ENCODE measurements around the gene SPI1.

SPI1 gene

DNA sequence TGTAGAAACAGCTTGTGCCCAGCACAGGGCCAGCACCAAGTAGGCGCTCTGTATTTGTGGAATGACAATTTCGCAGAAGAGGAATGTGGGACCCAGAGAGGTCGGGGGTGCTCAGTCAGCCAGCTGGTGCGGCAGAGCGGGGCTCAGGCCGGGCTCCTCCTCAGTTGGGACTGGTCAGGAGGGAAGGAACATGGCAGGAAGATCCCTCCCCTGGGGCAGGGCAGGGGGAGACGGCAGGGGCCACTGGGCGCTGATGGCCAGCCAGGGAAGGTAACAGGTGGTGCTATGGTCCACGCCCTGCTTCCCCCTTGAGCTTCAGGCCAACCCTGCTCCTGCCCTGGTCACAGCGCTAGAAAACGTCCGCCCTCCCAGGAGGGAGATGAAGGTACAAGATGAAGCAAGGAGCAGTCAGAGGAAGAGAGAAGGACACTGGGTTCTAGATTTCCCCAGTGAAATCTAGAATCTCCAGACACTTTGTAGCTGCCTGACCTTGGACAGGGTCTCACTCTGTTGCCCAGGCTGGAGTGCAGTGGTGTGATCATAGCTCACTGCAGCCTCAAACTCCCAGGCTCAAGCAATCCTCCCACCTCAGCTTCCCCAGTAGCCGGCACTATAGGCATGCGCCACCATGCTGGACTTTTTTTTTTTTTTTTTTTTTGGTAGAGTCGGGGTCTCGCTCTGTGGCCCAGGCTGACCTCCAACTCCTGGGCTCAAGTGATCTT, 13.5 kb upstream of the SPI1 start:
- TF ChIP-seq, protein P1, sequence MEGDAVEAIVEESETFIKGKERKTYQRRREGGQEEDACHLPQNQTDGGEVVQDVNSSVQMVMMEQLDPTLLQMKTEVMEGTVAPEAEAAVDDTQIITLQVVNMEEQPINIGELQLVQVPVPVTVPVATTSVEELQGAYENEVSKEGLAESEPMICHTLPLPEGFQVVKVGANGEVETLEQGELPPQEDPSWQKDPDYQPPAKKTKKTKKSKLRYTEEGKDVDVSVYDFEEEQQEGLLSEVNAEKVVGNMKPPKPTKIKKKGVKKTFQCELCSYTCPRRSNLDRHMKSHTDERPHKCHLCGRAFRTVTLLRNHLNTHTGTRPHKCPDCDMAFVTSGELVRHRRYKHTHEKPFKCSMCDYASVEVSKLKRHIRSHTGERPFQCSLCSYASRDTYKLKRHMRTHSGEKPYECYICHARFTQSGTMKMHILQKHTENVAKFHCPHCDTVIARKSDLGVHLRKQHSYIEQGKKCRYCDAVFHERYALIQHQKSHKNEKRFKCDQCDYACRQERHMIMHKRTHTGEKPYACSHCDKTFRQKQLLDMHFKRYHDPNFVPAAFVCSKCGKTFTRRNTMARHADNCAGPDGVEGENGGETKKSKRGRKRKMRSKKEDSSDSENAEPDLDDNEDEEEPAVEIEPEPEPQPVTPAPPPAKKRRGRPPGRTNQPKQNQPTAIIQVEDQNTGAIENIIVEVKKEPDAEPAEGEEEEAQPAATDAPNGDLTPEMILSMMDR (IDR thresholded peaks at IDR 0.05; ENCODE audit: insufficient read depth, low read depth, low read length, missing control alignments) = no peak
- DNase-seq (ENCODE audit: low read depth) = no peak
- no peak overlapping the region for H3K4me3 ChIP-seq (ENCODE audit: low read depth, low read length)

DNA sequence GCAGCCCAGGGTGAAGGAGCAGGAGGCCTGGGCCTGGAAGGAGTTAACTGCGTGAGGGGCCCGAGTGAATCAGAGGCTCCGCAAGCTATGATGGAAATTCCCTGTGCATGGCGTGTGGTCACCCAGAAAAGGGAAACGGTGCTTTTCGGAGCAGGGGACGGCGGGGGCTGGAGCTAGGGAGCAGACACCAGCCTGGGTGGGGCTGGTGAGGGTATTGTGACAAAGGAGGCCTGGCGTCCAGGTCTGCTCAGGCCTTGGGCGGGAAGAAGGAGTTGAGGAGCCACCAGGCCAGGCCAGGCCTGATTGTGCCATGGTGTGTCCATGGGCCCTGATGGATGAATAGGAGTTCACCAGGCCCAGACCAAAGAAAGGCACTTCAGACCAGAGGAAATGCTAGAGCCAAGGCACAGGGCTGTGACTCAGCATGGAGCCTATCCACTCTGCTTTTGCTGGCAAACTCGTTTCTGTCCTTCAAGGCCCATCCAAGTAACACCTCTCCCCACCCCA, 12.8 kb upstream of the SPI1 start:
- TF ChIP-seq, protein P1 (IDR thresholded peaks at IDR 0.05; ENCODE audit: insufficient read depth, low read depth, low read length, missing control alignments) = no peak
- no peak overlapping the region for H3K4me3 ChIP-seq (ENCODE audit: low read depth, low read length)
- DNase-seq (ENCODE audit: low read depth) = peak; percentile 57

DNA sequence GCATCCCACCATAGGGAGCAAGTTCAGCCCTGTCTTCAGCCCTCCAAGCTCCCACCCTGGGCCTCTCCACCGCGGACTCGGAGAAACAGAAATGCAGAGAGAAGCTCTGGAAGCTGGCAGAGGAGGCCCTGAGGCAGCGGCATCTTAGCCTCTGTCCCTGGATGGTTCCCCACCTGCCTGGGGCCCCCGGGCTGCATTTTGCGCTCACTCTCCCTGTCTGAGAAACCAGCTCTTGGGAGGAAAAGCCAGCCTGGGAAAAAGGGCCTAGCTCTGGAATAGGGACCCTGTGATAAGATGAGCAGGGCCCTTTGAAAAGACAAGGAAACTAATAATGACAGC, 12.0 kb upstream of the SPI1 start:
- H3K4me3 ChIP-seq (ENCODE audit: low read depth, low read length) = no peak overlapping the region
- TF ChIP-seq, protein P1 (IDR thresholded peaks at IDR 0.05; ENCODE audit: insufficient read depth, low read depth, low read length, missing control alignments) = no peak
- DNase-seq (ENCODE audit: low read depth) = no peak

DNA sequence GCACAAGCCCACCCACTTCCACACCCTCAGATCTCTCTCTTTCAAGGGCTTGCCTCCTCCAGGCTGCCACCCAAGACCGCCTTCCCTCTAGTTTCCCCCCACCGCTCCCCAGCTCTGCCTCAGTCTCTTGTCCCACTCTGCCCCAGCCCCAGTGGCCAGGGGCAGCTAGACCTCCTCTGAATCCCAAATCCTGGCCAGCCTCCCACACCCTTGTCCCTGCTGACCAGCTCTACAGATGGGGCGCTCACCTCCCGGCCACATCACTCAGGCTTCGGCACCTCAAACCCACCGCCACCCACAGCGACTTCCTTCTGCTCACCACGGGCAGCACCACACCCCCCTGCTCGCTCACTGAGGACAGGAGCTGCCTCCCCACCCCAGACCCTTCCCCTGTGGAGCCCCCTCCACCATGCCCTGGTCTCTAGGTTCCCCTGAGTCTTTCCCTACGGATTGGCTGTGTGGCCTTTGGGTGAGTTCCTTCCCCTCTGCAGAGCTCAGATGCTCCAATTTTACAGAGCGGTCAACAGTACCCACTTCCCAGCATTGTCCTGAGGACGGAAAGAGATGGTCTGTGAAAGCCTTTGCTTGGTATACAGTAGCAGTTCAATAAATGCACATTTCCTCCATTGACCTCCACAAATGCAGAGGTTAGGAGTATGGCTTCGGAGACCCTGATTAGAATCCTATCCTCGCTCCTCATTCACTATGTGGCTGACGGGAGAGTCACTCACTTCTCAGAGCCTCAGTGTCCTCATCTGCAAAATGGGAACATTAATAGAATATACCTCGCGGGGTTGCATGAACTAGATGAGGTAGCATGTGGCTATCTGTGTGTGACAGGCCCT, 11.5 kb upstream of the SPI1 start:
- DNase-seq (ENCODE audit: low read depth) = no peak
- TF ChIP-seq, protein P1 (IDR thresholded peaks at IDR 0.05; ENCODE audit: insufficient read depth, low read depth, low read length, missing control alignments) = no peak
- no peak overlapping the region for H3K4me3 ChIP-seq (ENCODE audit: low read depth, low read length)

DNA sequence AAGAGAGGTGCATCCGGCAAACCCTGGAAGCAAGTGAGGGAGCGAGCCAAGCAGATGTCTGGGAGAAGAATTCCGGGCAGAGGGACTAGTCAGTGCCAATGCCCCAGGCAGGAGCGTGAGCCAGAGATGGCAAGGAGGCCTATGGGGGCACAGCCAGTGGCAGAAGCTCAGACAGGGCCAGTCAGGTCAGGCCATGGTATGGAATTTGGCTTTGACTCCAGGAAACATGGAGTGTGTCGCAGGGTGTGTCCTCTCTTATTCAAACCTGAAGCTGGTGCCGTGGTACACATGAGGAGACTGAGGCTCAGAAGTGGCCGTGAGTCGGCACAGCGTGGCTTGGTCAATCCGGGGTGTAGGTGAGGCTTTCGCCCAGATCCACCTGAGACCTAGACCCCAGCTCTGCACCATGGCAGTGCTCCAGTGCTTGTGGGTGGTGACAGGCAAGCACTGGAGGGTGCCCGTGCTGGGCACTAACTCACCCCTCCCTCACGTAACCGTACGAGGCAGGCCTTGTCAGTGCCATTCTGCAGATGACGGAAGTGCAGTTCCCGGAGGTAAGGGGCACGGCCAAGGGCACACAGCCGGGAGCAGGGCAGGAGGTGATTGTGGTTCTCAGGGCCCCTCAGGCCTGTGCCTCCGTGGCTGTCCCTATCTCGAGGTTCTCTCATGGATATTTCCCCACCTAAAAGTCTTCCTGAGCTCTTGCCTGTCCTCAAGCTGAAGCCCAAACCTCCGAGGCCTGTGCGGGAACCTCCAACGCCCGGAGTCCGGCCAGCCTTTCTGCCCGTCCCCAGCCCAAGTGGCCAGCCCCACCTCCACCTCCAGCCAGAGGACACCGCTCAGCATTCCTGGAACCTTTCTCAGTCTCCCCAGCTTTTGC, 10.6 kb upstream of the SPI1 start:
- TF ChIP-seq, protein P1 (IDR thresholded peaks at IDR 0.05; ENCODE audit: insufficient read depth, low read depth, low read length, missing control alignments) = no peak
- H3K4me3 ChIP-seq (ENCODE audit: low read depth, low read length) = no peak overlapping the region
- no peak for DNase-seq (ENCODE audit: low read depth)

DNA sequence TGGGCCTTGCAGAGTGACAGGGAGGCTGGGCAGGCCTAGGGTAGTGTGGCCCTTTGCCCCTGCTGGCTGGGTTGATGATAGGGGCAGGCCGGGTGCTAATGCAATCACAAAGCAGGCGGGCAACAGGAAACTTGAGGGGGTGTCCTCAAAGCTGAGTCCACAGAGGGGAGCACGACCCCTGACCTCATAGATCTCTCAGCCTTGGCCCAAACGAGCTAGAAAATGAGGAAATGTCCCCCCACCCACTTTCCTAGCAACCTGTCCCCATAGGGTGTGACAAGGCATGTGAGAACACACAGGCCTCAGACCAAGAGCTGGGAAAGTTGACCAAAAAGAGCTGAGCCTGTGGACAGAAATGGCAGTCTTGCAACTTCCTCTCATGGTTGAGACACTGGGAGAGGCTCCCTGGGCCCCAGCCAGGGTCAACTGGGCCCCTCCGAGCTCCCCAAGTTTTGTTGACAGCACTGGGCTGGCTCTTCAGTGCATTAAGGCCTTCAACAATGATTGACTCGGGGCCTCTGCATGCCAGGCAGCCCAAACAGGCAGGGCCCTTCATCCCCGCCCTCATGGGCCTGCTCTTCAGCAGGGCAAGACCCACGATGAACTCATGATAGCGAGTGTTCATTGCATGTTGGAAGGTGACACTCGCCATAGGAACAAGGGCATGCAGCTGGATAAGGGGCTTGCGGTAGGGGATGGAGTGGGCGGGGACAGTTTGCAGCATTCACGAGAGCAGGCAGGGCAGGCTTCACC, 9.8 kb upstream of the SPI1 start:
- H3K4me3 ChIP-seq (ENCODE audit: low read depth, low read length) = no peak overlapping the region
- TF ChIP-seq, protein P1 (IDR thresholded peaks at IDR 0.05; ENCODE audit: insufficient read depth, low read depth, low read length, missing control alignments) = no peak
- DNase-seq (ENCODE audit: low read depth) = no peak
